Loucy (cell line): Measurements from ENCODE around the gene ZNF263.

ENCODE experiments used
- H2AFZ ChIP-seq: fragments of 200-600 bp; sonication (generic); 2 replicates; pipeline ENCODE4 v1.6.0; 2016; ENCODE audit warnings: antibody characterized with exemption, mild to moderate bottlenecking, low read length, moderate library complexity
- H3F3A ChIP-seq: fragments of 200-600 bp; 2 replicates; pipeline ENCODE4 v1.6.0; 2016; ENCODE audit warnings: antibody characterized with exemption, low read depth, mild to moderate bottlenecking
- H3K27me3 ChIP-seq: fragments of 200-600 bp; sonication (generic); 2 replicates; pipeline ENCODE4 v1.6.1; 2014; ENCODE audit warnings: low read length, mild to moderate bottlenecking; ENCODE audit not compliant: insufficient read depth, poor library complexity, severe bottlenecking
- H3K36me3 ChIP-seq: fragments of 200-600 bp; sonication (generic); 2 replicates; pipeline ENCODE4 v1.6.1; 2016; ENCODE audit warnings: low read length; ENCODE audit not compliant: insufficient read depth
- H3K4me1 ChIP-seq: fragments of 200-600 bp; sonication (generic); 2 replicates; pipeline ENCODE4 v1.5.1; 2014; ENCODE audit warnings: low read length, mild to moderate bottlenecking; ENCODE audit not compliant: insufficient read depth, poor library complexity, severe bottlenecking
- H3K4me2 ChIP-seq: fragments of 200-600 bp; sonication (generic); 2 replicates; pipeline ENCODE4 v1.6.0; 2014; ENCODE audit warnings: antibody characterized with exemption, low read length, low read depth, mild to moderate bottlenecking; ENCODE audit not compliant: poor library complexity, severe bottlenecking
- H3K4me3 ChIP-seq: fragments of 200-600 bp; sonication (generic); 2 replicates; pipeline ENCODE4 v1.5.1; 2014; ENCODE audit warnings: low read length, mild to moderate bottlenecking, mixed read lengths; ENCODE audit not compliant: poor library complexity, severe bottlenecking
- H3K79me2 ChIP-seq: fragments of 200-600 bp; sonication (generic); 2 replicates; pipeline ENCODE4 v1.6.1; 2014; ENCODE audit warnings: low read length; ENCODE audit not compliant: insufficient read depth
- H3K9ac ChIP-seq: fragments of 200-600 bp; sonication (generic); 2 replicates; pipeline ENCODE4 v1.6.0; 2014; ENCODE audit warnings: mild to moderate bottlenecking, low read depth, low read length, moderate library complexity; ENCODE audit not compliant: poor library complexity, severe bottlenecking
- H3K9me2 ChIP-seq: fragments of 200-600 bp; sonication (generic); replicated peaks from 2 replicates; pipeline ENCODE4 v1.6.1; 2016; ENCODE audit warnings: low read depth, low read length, mixed read lengths
- H3K9me3 ChIP-seq: fragments of 200-600 bp; sonication (generic); 2 replicates; pipeline ENCODE4 v1.6.1; 2014; ENCODE audit warnings: mild to moderate bottlenecking, antibody characterized with exemption, low read length, low read depth; ENCODE audit not compliant: insufficient read depth
- H4K20me1 ChIP-seq: fragments of 200-600 bp; sonication (generic); 2 replicates; pipeline ENCODE4 v1.6.0; 2014; ENCODE audit warnings: antibody characterized with exemption, low read length, mild to moderate bottlenecking; ENCODE audit not compliant: insufficient read depth, poor library complexity, severe bottlenecking
- CTCF ChIP-seq: fragments of 200-600 bp; sonication (generic); conservative IDR thresholded peaks from 2 replicates; pipeline ENCODE4 v1.5.1; 2014; ENCODE audit warnings: mild to moderate bottlenecking, antibody characterized with exemption, low read length
- EZH2phosphoT487 ChIP-seq: fragments of 200-600 bp; IDR thresholded peaks from 2 replicates; pipeline ENCODE4 v1.6.1; 2018; ENCODE audit warnings: antibody characterized with exemption, mild to moderate bottlenecking, moderate library complexity, borderline replicate concordance

Gene ZNF263

GRCh38 chr16:3248596-3248995, 34.7 kb upstream of the ZNF263 start:
- Histone ChIP-seq H3K4me1 (no peaks in the 10 kb centered on the region), H3K27me3 (no peaks in the 10 kb centered on the region), H3K79me2 (no peaks in the 10 kb centered on the region), H3F3A (no peaks in the 10 kb centered on the region), H3K9me2 (no peaks in the 10 kb centered on the region), H3K9ac (no peak overlapping the region), H2AFZ (no peak overlapping the region), H3K36me3 (no peaks in the 10 kb centered on the region), H3K9me3 (no peaks in the 10 kb centered on the region), H3K4me3 (no peak overlapping the region), H3K4me2 (no peak overlapping the region), H4K20me1 (no peaks in the 10 kb centered on the region)
- no peak for TF ChIP-seq CTCF
- no peak for TF ChIP-seq EZH2phosphoT487

GRCh38 chr16:3249020-3249419, 34.3 kb upstream of the ZNF263 start:
- no peak overlapping the region for H3K4me2 ChIP-seq
- H3K36me3 ChIP-seq: no peaks in the 10 kb centered on the region
- no peak overlapping the region for H3K4me3 ChIP-seq
- H3K79me2 ChIP-seq: no peaks in the 10 kb centered on the region
- H4K20me1 ChIP-seq: no peaks in the 10 kb centered on the region
- H3K9ac ChIP-seq: no peak overlapping the region
- TF ChIP-seq EZH2phosphoT487 (no peak), CTCF (no peak)
- H3K9me2 ChIP-seq: no peaks in the 10 kb centered on the region
- no peaks in the 10 kb centered on the region for H3F3A ChIP-seq
- H3K4me1 ChIP-seq: no peaks in the 10 kb centered on the region
- no peak overlapping the region for H2AFZ ChIP-seq
- H3K27me3 ChIP-seq: no peaks in the 10 kb centered on the region
- no peaks in the 10 kb centered on the region for H3K9me3 ChIP-seq

GRCh38 chr16:3249451-3249850, 33.8 kb upstream of the ZNF263 start:
- Histone ChIP-seq H3K9me2 (no peaks in the 10 kb centered on the region), H3K4me3 (no peak overlapping the region), H3K27me3 (no peaks in the 10 kb centered on the region), H2AFZ (no peak overlapping the region), H3K36me3 (no peaks in the 10 kb centered on the region), H3K4me1 (no peaks in the 10 kb centered on the region), H3K4me2 (no peak overlapping the region), H3K9me3 (no peaks in the 10 kb centered on the region), H3K79me2 (no peaks in the 10 kb centered on the region), H4K20me1 (no peaks in the 10 kb centered on the region), H3F3A (no peaks in the 10 kb centered on the region), H3K9ac (no peak overlapping the region)
- TF ChIP-seq EZH2phosphoT487: no peak
- no peak for TF ChIP-seq CTCF
